GM21576 (cell line): ENCODE measurements around the gene TTLL5.

Experiments used
- ATAC-seq: cut with Tn5 transposase; IDR thresholded peaks from one replicate; pipeline ENCODE4 v1.9.1; 2021; ENCODE audit warnings: mild to moderate bottlenecking, moderate library complexity; ENCODE audit not compliant: unreplicated experiment

TTLL5 gene

DNA sequence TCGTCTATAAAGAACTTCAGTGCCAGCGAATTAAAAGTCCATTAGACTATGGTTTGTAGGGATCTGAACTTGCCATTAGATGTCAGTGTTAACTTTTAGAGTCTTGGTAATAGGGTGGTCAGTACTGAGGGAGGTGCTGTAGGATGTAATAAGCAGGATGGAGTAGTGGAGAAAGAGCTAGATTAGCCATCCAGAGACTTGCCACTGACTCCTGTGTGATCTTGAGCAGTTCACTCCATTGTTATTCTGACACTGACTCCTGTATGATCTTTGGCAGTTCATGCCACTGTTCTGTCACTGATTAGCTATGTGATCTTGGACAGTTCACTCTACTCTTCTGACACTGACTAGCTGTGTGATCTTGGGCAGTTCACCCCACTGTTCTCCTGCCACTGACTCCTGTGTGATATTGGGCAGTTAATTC is 133.6 kb downstream of the TTLL5 start:
- no peak for ATAC-seq

DNA sequence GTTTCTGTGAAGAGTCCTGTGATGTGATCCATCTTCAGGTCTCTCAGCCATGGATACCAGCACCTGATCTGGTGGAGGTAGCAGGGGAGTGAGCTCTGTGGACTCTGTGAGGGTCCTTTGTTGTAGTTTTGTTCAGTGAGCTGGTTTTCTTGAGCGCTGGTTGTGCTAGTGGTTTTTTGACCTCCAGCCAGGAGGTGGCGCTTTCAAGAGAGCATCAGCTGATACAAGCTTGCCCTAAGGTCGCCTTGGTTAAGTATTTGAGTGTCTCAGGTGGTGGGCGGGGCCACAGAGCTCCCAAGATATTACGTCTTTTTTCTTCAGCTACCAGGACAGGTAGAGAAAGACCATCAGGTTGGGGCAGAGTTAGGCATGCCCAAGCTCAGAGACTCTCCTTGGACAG is 139.7 kb downstream of the TTLL5 start:
- ATAC-seq: no peak

DNA sequence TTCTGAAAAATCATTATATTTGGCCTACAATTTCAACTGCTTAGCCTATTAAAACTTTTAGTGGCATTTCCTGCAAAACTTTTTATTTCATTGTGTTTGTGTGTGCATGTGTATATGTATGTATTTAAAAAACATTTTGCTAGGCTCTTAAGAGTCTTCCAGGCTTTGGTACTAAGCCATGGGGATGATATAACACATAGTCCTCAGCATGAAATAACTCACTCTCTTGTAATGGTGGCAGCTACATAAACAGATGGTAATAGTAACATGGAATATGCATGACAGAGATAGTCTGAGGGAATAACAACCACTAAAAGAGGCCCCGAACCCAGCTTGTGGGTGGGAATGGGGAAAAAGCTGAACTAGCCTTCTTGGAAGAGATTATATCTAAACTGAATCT is 141.4 kb downstream of the TTLL5 start:
- no peak for ATAC-seq

DNA sequence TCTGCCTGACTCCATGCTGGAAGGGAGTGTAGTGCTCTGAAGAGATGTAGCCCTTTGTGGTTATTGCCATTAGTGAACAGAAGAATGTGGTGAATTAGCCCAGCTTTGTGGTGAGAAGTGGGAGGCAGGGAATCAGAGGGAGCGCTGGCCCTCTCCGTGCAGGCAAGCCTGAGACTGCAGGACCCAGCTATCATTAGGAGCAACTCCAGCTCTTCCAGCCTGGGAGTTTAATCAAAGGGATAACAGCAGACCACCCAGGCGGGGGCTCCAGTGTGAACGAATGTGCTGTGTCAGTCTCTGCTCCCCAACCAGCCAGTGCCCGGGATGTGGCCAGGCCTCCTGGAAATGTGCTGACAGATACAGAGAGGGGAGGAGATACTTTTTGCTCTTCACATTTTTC is 142.7 kb downstream of the TTLL5 start:
- no peak for ATAC-seq

DNA sequence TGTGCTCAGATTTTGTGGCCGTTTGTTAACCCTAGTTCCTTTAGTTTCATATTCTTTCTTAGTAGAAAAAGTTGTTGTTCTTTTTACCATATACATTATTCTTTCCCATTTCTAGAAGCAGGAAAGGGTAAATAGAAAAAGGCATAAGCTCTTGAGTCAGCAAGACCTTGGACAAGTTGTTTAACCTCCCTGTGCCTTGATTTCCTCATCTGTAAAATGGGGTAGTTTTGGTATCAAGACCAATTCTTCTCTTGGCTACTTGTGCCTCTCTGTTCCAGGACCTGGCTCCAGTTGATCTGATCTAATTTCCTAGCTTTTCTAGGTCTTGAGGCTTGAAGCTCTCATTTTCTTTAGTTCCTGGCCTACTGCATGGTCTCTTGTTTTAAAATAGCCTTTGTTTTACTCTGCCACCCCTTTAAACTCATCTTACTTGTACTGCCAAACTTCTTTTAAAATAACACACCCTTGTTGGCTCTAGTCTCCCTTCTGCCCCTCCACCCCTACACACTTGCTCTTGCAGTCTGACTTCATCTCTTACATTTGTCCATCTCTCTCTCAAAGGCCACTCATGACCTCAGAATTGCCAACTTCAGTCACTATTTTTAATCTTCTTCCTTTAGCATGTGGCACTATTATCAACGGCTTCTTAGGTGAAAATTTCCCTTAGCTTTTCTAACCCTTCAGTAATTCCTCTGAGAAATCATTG is 143.7 kb downstream of the TTLL5 start:
- ATAC-seq: no peak

DNA sequence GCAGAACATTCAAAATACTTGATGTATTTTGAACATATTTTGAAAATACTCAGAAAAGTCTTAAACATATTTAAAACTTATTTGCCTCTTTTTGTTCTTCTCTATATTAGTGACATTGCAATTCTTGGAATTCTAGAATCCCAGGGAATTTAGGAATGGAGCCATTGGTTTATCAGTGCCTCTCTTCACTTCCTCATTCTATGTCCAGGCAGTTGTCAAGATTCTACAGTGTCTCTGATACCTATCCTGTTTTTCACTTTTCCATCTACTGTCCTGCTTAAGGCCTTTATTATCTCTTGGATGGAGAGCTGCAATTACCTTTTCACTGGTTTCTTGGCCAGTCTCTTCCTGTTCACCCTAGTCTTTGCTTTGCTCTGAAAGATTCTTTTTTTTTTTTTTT is 144.6 kb downstream of the TTLL5 start:
- ATAC-seq: no peak

DNA sequence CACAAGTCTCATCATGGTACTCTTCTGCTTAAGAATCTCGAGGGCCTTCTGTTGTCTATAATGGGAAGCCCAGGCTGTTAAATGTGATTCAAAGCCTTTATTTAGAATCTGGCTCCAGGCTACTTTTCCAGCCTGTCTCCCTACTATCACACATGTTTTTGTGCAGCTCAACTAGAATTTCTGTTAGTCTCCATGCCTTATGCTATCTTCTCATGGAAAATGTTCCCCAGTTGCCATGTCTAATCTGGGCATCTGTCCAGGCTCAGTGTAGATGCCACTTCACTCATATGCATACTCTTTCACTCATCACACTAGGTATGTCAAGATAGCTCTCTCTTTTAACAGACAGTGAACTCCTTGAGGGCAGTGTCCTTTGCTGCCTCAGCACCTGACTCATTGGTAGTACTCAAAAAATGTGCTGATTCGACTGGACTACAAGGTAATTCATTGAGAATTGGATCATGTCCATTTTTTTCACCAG is 145.3 kb downstream of the TTLL5 start:
- no peak for ATAC-seq

DNA sequence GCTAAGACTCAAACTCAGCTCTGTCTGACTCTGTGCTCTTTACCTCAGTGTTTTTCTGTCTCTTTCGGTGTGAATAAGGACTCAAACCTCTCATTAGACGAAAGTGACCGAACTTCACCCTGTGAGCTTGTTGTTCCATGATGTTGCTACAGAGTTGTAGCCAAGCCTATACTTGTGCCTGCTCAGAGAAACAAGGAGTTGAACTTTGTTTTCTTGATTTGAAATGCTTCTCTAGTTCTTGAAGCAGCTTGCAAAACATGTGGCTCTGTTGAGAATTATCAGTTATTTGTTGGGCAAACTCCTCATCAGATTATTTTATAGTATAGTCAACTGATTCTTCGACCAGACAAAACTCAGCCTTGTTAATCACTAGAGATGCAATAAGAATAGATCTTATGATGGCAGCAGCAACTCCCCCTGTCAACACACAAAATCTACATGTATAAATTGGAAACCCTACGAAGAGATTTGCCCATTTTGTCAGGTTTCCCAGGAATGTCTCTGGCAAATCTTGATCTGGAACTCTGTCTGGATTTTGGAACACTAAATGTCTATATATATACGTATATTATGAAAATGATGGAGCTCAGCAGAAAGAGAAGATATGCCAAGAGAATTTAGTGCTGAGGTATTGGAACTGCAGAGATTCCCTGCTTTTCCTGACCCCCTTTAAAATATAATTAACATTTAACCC is 146.8 kb downstream of the TTLL5 start:
- no peak for ATAC-seq

DNA sequence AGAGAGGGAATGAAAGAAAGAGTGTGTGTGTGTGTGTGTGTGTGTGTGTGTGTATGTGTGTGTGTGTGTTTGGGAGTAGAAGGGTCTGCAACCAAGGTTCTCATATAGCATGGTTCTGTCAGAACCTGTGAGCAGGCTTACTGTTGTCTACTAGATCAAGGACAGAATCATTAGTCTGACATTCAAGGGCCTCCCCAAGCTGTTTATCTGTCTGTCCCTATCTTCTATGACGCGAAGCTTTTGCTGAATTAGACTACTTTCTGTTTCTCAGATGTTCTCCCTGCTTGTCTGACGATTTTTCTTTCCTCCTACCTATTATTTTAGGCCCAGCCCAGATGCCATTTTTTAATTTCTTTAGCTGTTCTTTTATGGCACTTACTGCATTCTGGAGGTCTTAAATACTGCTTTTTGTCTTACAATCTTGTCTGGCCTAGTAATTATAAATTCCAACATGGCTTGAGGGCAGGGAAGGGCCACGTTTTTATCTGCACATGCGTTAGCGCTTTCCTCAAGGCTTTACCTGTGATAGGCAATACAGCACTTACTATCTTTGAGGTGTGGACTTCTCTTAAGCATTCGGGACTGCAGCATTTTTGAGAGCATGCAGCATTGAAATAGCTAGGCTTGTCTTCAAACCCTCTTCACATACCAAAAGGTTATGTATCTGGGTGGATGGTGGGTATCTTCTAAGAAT is 150.2 kb downstream of the TTLL5 start:
- no peak for ATAC-seq

DNA sequence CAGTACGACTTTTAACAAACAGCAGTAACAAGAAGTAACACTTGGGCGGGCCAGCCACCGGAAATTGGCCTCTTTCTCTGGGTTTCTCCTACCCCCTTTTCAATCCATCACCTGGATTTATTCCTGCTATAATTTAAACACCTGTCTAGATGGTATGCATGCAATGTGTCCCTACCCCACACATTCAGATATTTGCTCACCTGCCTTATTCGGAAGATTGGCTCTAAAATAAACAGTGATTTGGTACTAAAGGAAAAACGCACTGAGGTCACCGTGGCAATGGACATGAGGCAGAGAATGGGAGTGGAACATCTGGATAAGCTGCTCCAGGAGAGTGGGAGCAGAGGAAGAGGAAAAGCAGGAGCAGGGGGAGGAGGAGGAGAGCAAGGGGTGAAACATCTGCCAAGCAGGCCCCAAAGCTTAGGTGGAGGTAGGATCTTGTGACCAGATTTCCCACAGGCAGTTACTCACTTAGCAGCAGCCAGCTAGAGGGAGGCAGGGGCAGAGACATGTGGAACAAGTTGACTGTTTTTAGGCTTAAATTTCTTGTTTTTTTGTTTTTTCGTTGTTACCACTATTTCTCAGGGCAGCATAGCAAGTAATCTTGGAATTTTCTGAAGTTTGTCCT is 150.9 kb downstream of the TTLL5 start:
- no peak for ATAC-seq

DNA sequence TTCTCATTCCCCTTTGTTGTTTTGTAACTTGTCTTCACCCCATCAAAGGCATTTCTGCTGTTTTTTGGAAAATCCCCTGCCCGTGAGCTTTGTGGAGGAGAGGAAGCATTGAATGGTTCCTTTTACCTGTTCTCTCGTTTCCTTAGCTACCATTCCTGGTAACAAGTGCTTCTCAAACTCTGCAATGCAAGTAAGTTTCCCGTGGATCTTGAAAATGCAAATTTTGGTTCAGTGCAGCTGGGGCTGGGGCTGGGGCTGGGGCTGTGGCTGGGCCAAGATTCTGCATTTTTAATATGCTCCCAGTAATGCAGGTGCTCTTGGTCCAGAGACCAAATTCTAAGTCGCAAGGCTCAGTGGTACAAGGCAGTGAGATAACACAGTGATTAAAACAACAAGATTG is 151.6 kb downstream of the TTLL5 start:
- no peak for ATAC-seq

DNA sequence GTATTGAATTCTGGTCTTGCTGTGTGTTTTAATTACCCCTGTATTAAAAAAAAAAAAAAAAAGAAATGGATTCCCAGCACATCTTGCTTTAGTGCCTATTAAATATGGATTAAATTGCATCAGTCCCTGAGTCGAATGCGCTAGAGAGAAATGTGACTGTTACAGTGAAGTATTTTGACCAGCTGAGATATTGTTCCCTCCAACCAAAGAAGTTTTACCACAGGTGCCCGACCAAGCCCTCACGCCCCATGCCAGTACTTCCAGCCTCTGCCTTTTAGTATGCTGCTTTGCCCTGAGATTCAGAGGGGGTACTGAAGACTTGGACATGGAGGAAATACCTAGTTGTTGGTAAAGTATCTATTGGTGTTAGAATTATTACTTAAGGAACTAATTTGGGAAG is 159.7 kb downstream of the TTLL5 start:
- ATAC-seq: no peak

DNA sequence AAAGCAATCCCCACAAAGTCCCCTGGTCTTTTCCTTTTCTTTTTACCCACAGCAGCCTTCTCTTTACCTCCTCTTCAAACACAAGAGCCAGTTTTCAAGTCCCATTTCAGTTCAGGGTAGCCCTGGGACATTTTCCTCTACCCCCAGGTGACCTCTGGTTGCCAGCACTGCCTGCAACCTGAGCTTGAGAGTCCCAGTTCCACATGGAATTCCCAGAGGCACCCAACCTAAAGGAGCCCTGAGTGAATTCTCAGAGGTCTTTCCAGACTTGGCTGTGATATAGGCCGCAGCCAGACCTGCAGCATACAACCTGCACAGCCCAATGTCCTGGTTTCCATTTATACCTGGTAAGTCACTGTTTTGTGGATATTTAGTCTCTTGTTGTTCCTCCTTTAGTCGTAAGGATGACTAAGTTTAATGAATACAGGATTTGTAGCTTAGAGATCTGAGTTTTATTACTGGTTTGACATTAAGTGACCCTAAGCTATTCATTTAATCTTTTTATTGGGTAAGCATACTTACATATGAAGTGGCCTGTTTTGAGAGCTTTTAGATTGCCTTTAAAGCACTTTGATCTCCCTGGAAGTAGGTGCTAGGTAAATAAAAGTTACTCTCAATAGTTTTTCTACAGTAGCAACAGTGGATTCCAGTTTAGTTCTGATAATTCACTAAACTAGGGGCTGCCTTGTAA is 160.9 kb downstream of the TTLL5 start:
- ATAC-seq: no peak

DNA sequence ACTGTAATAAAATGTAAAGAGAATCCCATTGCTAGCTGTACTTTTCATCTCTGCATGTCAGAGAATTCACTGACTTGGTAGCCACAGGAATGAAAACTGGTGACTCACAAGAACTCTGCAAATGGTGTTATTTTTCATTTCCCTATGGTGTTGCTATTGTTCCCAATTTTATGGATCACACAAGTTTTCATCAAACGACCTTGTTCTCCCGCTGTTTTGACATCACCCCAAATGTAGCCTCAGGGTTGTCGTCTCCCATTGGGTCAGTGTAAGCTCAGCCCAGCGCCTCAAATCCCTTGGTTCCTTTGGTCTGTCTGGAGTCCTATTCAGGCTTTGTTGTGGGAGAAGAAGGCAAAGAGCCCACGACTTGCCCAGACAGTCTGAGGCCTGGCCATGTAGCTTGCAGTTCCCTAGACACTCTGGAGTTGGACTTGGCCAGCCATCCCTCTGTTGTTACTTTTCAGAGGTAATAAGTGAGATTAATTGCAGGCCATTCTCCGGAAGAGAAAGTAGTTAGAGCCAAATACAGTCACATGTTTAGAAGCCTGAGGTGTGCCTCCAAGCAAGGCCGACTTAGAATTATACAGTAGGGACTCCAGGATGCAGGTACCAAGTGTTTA is 161.6 kb downstream of the TTLL5 start:
- no peak for ATAC-seq

DNA sequence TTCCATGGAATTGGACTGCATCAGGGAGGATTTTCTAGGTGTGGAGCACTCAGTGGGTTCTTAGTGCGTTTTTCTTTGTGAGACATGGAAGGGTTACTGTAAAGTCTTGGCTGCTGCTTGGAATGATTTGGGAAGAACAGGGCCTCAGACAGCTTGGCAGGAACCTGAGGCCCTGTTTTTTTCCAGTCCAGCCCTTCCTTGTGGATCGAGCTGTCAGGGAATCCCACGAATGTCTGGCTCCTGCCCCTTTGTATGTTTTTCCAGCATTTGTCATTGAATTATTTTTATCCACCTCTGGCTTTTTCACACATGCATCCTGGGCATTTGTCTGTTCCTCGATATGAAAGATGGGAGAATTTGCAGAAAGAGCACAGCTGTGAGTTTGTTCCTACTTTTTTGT is 162.3 kb downstream of the TTLL5 start:
- ATAC-seq: no peak

DNA sequence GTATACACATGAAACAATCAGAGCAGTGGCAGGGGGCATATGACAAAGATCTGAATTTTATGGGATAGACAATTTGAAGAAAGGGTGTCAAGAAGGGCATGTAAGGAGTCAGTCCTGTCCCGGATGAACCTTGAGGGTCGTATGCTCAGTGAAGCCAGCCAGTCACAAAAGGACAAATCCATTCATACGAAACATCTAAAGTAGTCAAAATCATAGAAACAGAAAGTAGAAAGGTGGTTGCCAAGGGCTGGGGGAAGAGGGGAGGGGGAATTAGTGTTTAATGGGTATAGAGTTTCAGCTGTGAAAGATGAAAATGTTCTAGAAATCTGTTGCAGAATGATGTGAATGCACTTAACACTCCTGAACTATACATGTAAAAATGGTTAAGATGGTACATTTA is 163.3 kb downstream of the TTLL5 start:
- no peak for ATAC-seq

DNA sequence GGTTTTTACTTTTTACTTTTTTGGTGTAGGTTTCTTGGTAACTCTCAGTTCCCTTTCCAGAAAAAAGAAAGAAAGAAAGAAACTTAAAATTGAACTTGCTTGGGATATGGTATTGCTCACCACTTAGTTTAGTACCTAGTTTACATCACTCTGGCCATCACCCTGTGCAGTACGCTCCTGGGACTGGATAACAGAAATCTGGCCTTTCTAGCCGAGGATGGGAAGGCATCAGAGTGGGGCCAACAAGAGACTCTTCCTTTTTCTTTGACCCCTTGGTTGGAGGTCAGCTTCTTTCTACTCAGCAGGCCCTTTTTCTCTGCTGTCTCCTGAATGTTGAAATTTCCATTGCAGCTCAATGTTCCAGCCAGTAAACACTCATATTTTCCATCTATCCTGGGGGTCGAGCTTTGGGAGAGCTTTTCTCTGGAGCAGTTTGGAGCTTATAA is 164.1 kb downstream of the TTLL5 start:
- no peak for ATAC-seq

DNA sequence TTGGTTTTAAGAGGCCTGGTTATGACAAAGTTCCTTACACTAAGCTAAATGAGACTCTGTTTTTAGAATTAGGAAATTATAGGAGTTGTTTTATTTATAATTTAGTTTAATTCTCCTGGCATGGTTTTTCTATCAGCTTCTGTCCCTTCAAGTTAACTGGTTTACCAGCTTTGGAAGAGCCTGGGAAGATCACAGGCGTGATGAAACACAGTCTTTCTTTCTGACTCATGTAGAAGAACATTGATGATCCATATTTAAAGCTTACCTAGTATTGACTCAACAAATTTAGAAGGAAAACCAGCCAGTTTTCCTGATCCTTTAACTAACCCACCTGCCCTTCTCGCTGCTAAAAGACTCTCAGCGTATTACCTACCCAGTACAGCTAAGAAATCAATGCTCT is 165.6 kb downstream of the TTLL5 start:
- no peak for ATAC-seq

DNA sequence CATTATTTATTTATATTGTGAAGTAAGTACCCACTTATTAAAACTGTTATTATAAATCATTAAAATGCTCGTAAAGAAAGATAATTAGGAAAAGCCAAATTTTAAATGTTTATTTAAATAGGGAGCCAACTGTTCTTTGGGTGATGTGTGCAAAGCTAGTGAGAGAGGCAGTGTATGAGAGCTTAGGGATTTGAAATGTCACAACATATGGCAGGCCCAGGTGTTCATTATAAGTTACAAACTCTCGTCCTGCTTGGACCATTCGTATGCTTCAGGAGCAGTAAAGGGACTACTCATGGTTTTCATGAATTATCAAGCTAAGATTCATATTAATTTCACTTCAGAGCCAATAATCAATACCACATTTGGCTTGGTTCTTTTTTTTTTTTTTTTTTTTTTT is 166.3 kb downstream of the TTLL5 start:
- no peak for ATAC-seq

DNA sequence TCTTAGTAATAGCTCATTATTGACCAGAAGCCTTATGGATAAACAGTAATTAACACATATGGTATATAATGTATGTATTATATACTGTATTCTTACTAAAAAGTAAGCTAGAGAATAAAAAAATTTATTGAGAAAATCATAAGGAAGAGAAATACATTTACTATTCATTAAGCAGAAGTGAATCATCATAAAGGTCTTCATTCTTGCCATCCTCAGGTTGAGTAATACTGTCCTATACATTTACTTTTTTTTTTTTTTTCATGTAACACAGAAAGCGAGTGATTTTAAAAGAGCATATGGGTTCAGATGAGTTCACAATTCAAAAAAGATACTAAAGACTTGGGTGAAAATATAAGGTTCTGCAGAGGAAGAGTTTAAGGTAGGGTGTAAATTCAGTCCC is 168.3 kb downstream of the TTLL5 start:
- no peak for ATAC-seq
